H1 (cell line): ENCODE measurements around the gene CDH11. TPM values are rescaled to one million over a fixed set of nuclear protein-coding genes. Genes with fewer than 3 reads are reported as not detected.
A peak's percentile ranks its signal among the peaks of the same experiment; 100 is the strongest.

ENCODE experiments used
- CTCF ChIA-PET: fragments of 300-600 bp; sonication (Branson Sonifier 250); formaldehyde crosslinking; loops from one replicate; lab custom pipeline; 2021; ENCODE audit not compliant: partially characterized antibody; lab: Charles Lee
- POLR2A ChIA-PET: fragments of 300-600 bp; sonication (Branson Sonifier 250); formaldehyde crosslinking; loops from one replicate; lab custom pipeline; 2021; ENCODE audit warnings: inconsistent platforms; ENCODE audit not compliant: partially characterized antibody; lab: Charles Lee
- DNase-seq, 2 experiments: peaks; one replicate each; pipeline versions ENCODE4 v3.0.0 to v3.0.0-alpha.2; 2010 to 2022; ENCODE audit warnings: low spot score in 2 of 2, low read depth in 1 of 2, mixed read lengths in 1 of 2
- FAIRE-seq: peaks from 2 replicates; lab custom pipeline; 2011; peaks lifted over from hg19 to GRCh38; lab: Jason Lieb, UNC
- H2AFZ ChIP-seq: 2 replicates; pipeline ENCODE4 v1.8.1; 2012; ENCODE audit warnings: low read length, inconsistent platforms
- H2AK5ac ChIP-seq: 2 replicates; pipeline ENCODE4 v1.6.1; 2013; ENCODE audit warnings: low read depth, low read length
- H2BK120ac ChIP-seq: replicated peaks from 2 replicates; pipeline ENCODE3; 2013; ENCODE audit warnings: low read depth, low read length, inconsistent platforms
- H2BK12ac ChIP-seq: 2 replicates; pipeline ENCODE4 v1.6.1; 2013; ENCODE audit warnings: low read depth, low read length
- H2BK15ac ChIP-seq: 2 replicates; pipeline ENCODE4 v1.6.1; 2013; ENCODE audit warnings: low read length
- H2BK20ac ChIP-seq: 2 replicates; pipeline ENCODE4 v1.6.1; 2013; ENCODE audit warnings: low read length
- H2BK5ac ChIP-seq: 2 replicates; pipeline ENCODE4 v1.6.1; 2013; ENCODE audit warnings: low read depth, low read length
- H3K14ac ChIP-seq: 2 replicates; pipeline ENCODE4 v1.6.1; 2013; ENCODE audit warnings: inconsistent platforms; ENCODE audit not compliant: insufficient read length
- H3K18ac ChIP-seq: 2 replicates; pipeline ENCODE4 v1.6.1; 2013; ENCODE audit warnings: low read length; ENCODE audit errors: extremely low read depth
- H3K23ac ChIP-seq: 2 replicates; pipeline ENCODE4 v1.6.1; 2013; ENCODE audit warnings: inconsistent platforms; ENCODE audit not compliant: insufficient read length
- H3K23me2 ChIP-seq: 2 replicates; pipeline ENCODE4 v1.6.1; 2013; ENCODE audit warnings: low read depth, low read length
- H3K27ac ChIP-seq: 2 replicates; pipeline ENCODE4 v1.6.1; 2011; ENCODE audit warnings: low read depth, low read length, inconsistent platforms
- H3K27me3 ChIP-seq, 4 experiments: replicated peaks in 1 of 4; 1 replicate in 1 of 4; 2 replicates in 3 of 4; pipeline versions ENCODE4 v1.6.1 to v1.8.1; 2011 to 2013; ENCODE audit warnings: low read length in 3 of 4, mild to moderate bottlenecking in 3 of 4, inconsistent platforms in 2 of 4, mixed read lengths in 2 of 4, moderate library complexity in 1 of 4; ENCODE audit not compliant: control insufficient read depth in 3 of 4, insufficient read depth in 3 of 4; ENCODE audit errors: extremely low read depth in 1 of 4
- H3K36me3 ChIP-seq, 4 experiments: 2 replicates each; pipeline versions ENCODE4 v1.6.1 to v1.8.1; 2011 to 2013; ENCODE audit warnings: mild to moderate bottlenecking in 4 of 4, low read length in 3 of 4, moderate library complexity in 2 of 4, control low read depth in 1 of 4, inconsistent platforms in 1 of 4; ENCODE audit not compliant: insufficient read depth in 4 of 4, control insufficient read depth in 2 of 4
- H3K4ac ChIP-seq: replicated peaks from 2 replicates; pipeline ENCODE3; 2013; ENCODE audit warnings: low read length, low read depth, mixed read lengths, inconsistent platforms; ENCODE audit not compliant: insufficient read length
- H3K4me1 ChIP-seq, 4 experiments: replicated peaks in 1 of 4; 1 replicate in 1 of 4; 2 replicates in 3 of 4; pipeline versions ENCODE4 v1.6.1 to v1.8.1; 2011 to 2013; ENCODE audit warnings: low read length in 3 of 4, inconsistent platforms in 2 of 4, mixed read lengths in 1 of 4; ENCODE audit not compliant: insufficient read depth in 4 of 4, control insufficient read depth in 3 of 4
- H3K4me2 ChIP-seq, 2 experiments: 2 replicates each; pipeline versions ENCODE4 v1.6.1 to v1.8.1; 2011 to 2013; ENCODE audit warnings: low read depth in 2 of 2, low read length in 2 of 2, control low read depth in 1 of 2, inconsistent platforms in 1 of 2, mild to moderate bottlenecking in 1 of 2; ENCODE audit not compliant: insufficient read depth in 1 of 2
- H3K4me3 ChIP-seq, 4 experiments: fragments of 200-600, 300-600 bp in 1 of 4; sonication (generic), shearing (Covaris generic), sonication (Bioruptor Twin) in 1 of 4; 2 replicates each; pipeline versions ENCODE4 v1.5.1 to v1.8.1; 2011 to 2016; ENCODE audit warnings: low read length in 4 of 4, low read depth in 3 of 4, control low read depth in 2 of 4, inconsistent platforms in 2 of 4, mild to moderate bottlenecking in 2 of 4, mixed read lengths in 1 of 4, moderate library complexity in 1 of 4; ENCODE audit not compliant: insufficient read depth in 2 of 4; ENCODE audit errors: extremely low read depth in 1 of 4
- H3K56ac ChIP-seq: replicated peaks from 2 replicates; pipeline ENCODE3; 2013; ENCODE audit warnings: low read depth, mild to moderate bottlenecking, mixed read lengths, low read length, inconsistent platforms; ENCODE audit not compliant: insufficient read length
- H3K79me1 ChIP-seq: 2 replicates; pipeline ENCODE4 v1.6.1; 2013; ENCODE audit warnings: low read depth, low read length, control low read depth
- H3K79me2 ChIP-seq, 2 experiments: 2 replicates each; pipeline versions ENCODE4 v1.6.1 to v1.8.1; 2012 to 2013; ENCODE audit warnings: low read length in 2 of 2, mild to moderate bottlenecking in 2 of 2, inconsistent platforms in 1 of 2; ENCODE audit not compliant: insufficient read depth in 2 of 2, control insufficient read depth in 1 of 2
- H3K9ac ChIP-seq, 4 experiments: replicated peaks in 1 of 4; 1 replicate in 1 of 4; 2 replicates in 3 of 4; pipeline versions ENCODE4 v1.6.1 to v1.8.1; 2011 to 2013; ENCODE audit warnings: low read depth in 3 of 4, low read length in 3 of 4, control low read depth in 2 of 4, mild to moderate bottlenecking in 2 of 4, moderate library complexity in 2 of 4, inconsistent platforms in 1 of 4; ENCODE audit errors: extremely low read depth in 1 of 4
- H3K9me3 ChIP-seq, 2 experiments: 2 replicates each; pipeline versions ENCODE4 v1.6.1 to v1.8.1; 2012 to 2013; ENCODE audit warnings: mild to moderate bottlenecking in 2 of 2, moderate library complexity in 2 of 2, control low read depth in 1 of 2, inconsistent platforms in 1 of 2, low read depth in 1 of 2, low read length in 1 of 2, mixed read lengths in 1 of 2; ENCODE audit not compliant: insufficient read depth in 2 of 2
- H4K20me1 ChIP-seq, 2 experiments: replicated peaks in 1 of 2; 2 replicates each; pipeline versions ENCODE3 to v1.8.1; 2011 to 2013; ENCODE audit warnings: inconsistent platforms in 2 of 2, low read length in 2 of 2, mild to moderate bottlenecking in 1 of 2; ENCODE audit not compliant: insufficient read depth in 2 of 2, control insufficient read depth in 1 of 2
- H4K5ac ChIP-seq: 2 replicates; pipeline ENCODE4 v1.6.1; 2013; ENCODE audit warnings: low read length, low read depth, mixed read lengths, inconsistent platforms; ENCODE audit not compliant: insufficient read length
- H4K8ac ChIP-seq: 2 replicates; pipeline ENCODE4 v1.8.0; 2013; ENCODE audit warnings: mild to moderate bottlenecking, moderate library complexity, low read length, inconsistent platforms; ENCODE audit not compliant: insufficient read depth; ENCODE audit errors: extremely low read depth
- H4K91ac ChIP-seq: replicated peaks from 2 replicates; pipeline ENCODE3; 2013; ENCODE audit warnings: low read length, mixed read lengths, inconsistent platforms; ENCODE audit not compliant: insufficient read length
- NANOG ChIP-seq: IDR thresholded peaks from 2 replicates; pipeline ENCODE4 v1.6.1; 2011; ENCODE audit warnings: low read length, low read depth, mild to moderate bottlenecking, inconsistent platforms; ENCODE audit not compliant: insufficient read depth, poor library complexity, severe bottlenecking
- RAD21 ChIP-seq, 2 experiments: IDR thresholded peaks in 1 of 2; conservative IDR thresholded peaks in 1 of 2; 2 replicates each; pipeline ENCODE4 v1.6.1; 2011; ENCODE audit warnings: low read depth in 2 of 2, low read length in 2 of 2, improper control_type of control experiment in 1 of 2, inconsistent platforms in 1 of 2, mild to moderate bottlenecking in 1 of 2, moderate library complexity in 1 of 2
- SP2 ChIP-seq: IDR thresholded peaks from 2 replicates; pipeline ENCODE4 v1.6.1; 2012; ENCODE audit warnings: mild to moderate bottlenecking, low read length, inconsistent platforms
- WGBS, 2 experiments: shearing (Covaris generic) in 1 of 2; methylation state at CpG; one replicate each; pipeline versions ENCODE4 v1.1.6 to v1.1.7; 2013 to 2015; ENCODE audit warnings: low lambda C conversion rate in 2 of 2, mixed read lengths in 2 of 2, inconsistent platforms in 1 of 2, low coverage in 1 of 2, missing lambda C conversion rate in 1 of 2; ENCODE audit not compliant: insufficient replicate concordance in 2 of 2, insufficient coverage in 1 of 2, insufficient read length in 1 of 2; ENCODE audit errors: extremely low coverage in 1 of 2, missing lambda C conversion rate in 1 of 2; 5-methylcytosine and 5-hydroxymethylcytosine counted together
- polyA plus RNA-seq, 7 experiments: library from polyadenylated mRNA; depleted of rRNA in 3 of 7; stranded (reverse) in 5 of 7; unstranded in 2 of 7; fragments of >200 nt in 5 of 7; fragments of 200-250 nt in 2 of 7; gene quantifications; 1 replicate in 5 of 7; 2 replicates in 1 of 7; 4 replicates in 1 of 7; pipeline versions ENCODE4 v1.2.1 to v1.2.3, GENCODE V29; 2011 to 2013; ENCODE audit warnings: missing spikeins in 2 of 7, mixed read lengths in 2 of 7
- total RNA-seq: library from RNA; stranded (reverse); fragmentation: NEBNext Ultra II Directional; extraction: Animal tissue kit (Norgen Biotek cat#: 25700); gene quantifications from 2 replicates; pipeline ENCODE4 v1.2.1, GENCODE V29; 2021
- TF ChIP-seq, protein P1 (sequence below), 3 experiments: IDR thresholded peaks; 1 replicate in 2 of 3; 2 replicates in 1 of 3; pipeline versions ENCODE4 v1.5.1 to v1.6.1; 2011; ENCODE audit warnings: low read length in 3 of 3, mild to moderate bottlenecking in 3 of 3, inconsistent platforms in 2 of 3, low read depth in 1 of 3, moderate library complexity in 1 of 3; ENCODE audit not compliant: insufficient read depth in 1 of 3; ENCODE audit errors: control extremely low read depth in 1 of 3

The CDH11 gene
- total and polyA plus RNA-seq, 2 of the 8 experiments (the other 6 are each of a cell fraction or from before 2014, with no cell fraction given), result 3.3 to 8.4 TPM

GRCh38 chr16:64950262-64950661 lies 171.6 kb downstream of the CDH11 start:
- no peak overlapping the region for H2BK120ac ChIP-seq
- no peak overlapping the region for H2BK20ac ChIP-seq
- no peak overlapping the region for H3K18ac ChIP-seq
- no peaks in the 10 kb centered on the region for H3K79me1 ChIP-seq
- no peak overlapping the region for H3K9ac ChIP-seq
- no peak overlapping the region for H3K4me3 ChIP-seq
- H2BK5ac ChIP-seq, result no peak overlapping the region
- peak in 1 of 2 experiments; percentile 49 for DNase-seq
- no peak overlapping the region for H4K8ac ChIP-seq
- no peak overlapping the region for H3K56ac ChIP-seq
- H3K4me1 ChIP-seq, result peaks cover 0 to 2% (median 0%) of the 10 kb centered on the region in 4 experiments; a peak in 1 of 7 replicates
- no peak overlapping the region for H3K23ac ChIP-seq
- no peaks in the 10 kb centered on the region for H4K20me1 ChIP-seq
- no peak for FAIRE-seq
- CTCF ChIA-PET, result interaction anchor here (1.0 to 1.3 kb wide), 2 partner anchors 29 to 55 kb away, joined by 3 read pairs; no protein-coding TSS in a partner anchor
- no peak overlapping the region for H2BK12ac ChIP-seq
- no peak overlapping the region for H3K27ac ChIP-seq
- POLR2A ChIA-PET, result no interaction called here
- H3K23me2 ChIP-seq, result no peaks in the 10 kb centered on the region
- no peak overlapping the region for H2BK15ac ChIP-seq
- no peak overlapping the region for H2AFZ ChIP-seq
- H3K79me2 ChIP-seq, result no peaks in the 10 kb centered on the region
- no peaks in the 10 kb centered on the region for H3K36me3 ChIP-seq
- TF ChIP-seq RAD21 (IDR thresholded peaks at IDR 0.05 in 1 of 2, conservative IDR thresholded peaks at IDR 0.05 in 1 of 2; ENCODE audit: low read depth in 2 of 2, low read length in 2 of 2) (peak; percentile 43 to 56), NANOG (no peak), SP2 (no peak)
- TF ChIP-seq, protein P1, sequence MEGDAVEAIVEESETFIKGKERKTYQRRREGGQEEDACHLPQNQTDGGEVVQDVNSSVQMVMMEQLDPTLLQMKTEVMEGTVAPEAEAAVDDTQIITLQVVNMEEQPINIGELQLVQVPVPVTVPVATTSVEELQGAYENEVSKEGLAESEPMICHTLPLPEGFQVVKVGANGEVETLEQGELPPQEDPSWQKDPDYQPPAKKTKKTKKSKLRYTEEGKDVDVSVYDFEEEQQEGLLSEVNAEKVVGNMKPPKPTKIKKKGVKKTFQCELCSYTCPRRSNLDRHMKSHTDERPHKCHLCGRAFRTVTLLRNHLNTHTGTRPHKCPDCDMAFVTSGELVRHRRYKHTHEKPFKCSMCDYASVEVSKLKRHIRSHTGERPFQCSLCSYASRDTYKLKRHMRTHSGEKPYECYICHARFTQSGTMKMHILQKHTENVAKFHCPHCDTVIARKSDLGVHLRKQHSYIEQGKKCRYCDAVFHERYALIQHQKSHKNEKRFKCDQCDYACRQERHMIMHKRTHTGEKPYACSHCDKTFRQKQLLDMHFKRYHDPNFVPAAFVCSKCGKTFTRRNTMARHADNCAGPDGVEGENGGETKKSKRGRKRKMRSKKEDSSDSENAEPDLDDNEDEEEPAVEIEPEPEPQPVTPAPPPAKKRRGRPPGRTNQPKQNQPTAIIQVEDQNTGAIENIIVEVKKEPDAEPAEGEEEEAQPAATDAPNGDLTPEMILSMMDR (IDR thresholded peaks at IDR 0.05; ENCODE audit: control extremely low read depth in 1 of 3, insufficient read depth in 1 of 3, low read depth in 1 of 3, low read length in 3 of 3), result peak; percentile 50 to 62 (median 58)
- H3K27me3 ChIP-seq, result no peaks in the 10 kb centered on the region
- H3K4me2 ChIP-seq, result no peak overlapping the region
- no peak overlapping the region for H2AK5ac ChIP-seq
- H3K14ac ChIP-seq, result no peak overlapping the region
- H3K4ac ChIP-seq, result no peak overlapping the region
- no peak overlapping the region for H4K5ac ChIP-seq
- no peaks in the 10 kb centered on the region; a peak in 1 of 4 replicates for H3K9me3 ChIP-seq
- WGBS, 2 experiments, result 75% methylated on average over 2 of the region's 7 CpGs; no CpG with 5 or more reads in 1 of the 2 experiments
- no peak overlapping the region for H4K91ac ChIP-seq
